Stimulated activated CD4-positive, alpha-beta T cell treated with anti-CD3 and anti-CD28 coated beads, Interleukin-12 subunit alpha, Interleukin-12 subunit beta, amount 100 ng/mL, for 24 hours (primary cell): ENCODE data around the gene PSME3.
"Not testable (repeated sequence)": the region's sequence is repeated elsewhere in the genome, so short reads cannot be mapped to it uniquely, and the experiment has no call there.

Experiments
- DNase-seq, 2 experiments: peaks; one replicate each; pipeline ENCODE4 v3.0.0-alpha.2; 2020; ENCODE audit warnings: low read depth in 2 of 2

PSME3 gene

DNA sequence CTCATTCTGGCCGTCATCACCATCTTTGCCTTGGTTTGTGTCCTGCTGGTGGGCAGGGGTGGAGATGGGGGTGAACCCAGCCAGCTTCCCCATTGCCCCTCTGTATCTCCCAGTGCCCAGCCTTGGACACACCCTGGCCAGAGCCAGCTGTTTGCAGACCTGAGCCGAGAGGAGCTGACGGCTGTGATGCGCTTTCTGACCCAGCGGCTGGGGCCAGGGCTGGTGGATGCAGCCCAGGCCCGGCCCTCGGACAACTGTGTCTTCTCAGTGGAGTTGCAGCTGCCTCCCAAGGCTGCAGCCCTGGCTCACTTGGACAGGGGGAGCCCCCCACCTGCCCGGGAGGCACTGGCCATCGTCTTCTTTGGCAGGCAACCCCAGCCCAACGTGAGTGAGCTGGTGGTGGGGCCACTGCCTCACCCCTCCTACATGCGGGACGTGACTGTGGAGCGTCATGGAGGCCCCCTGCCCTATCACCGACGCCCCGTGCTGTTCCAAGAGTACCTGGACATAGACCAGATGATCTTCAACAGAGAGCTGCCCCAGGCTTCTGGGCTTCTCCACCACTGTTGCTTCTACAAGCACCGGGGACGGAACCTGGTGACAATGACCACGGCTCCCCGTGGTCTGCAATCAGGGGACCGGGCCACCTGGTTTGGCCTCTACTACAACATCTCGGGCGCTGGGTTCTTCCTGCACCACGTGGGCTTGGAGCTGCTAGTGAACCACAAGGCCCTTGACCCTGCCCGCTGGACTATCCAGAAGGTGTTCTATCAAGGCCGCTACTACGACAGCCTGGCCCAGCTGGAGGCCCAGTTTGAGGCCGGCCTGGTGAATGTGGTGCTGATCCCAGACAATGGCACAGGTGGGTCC, 18.4 kb downstream of the PSME3 start:
- DNase-seq = not testable (repeated sequence)

DNA sequence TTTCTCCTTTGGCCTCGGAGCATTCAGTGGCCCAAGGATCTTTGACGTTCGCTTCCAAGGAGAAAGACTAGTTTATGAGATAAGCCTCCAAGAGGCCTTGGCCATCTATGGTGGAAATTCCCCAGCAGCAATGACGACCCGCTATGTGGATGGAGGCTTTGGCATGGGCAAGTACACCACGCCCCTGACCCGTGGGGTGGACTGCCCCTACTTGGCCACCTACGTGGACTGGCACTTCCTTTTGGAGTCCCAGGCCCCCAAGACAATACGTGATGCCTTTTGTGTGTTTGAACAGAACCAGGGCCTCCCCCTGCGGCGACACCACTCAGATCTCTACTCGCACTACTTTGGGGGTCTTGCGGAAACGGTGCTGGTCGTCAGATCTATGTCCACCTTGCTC, 19.2 kb downstream of the PSME3 start:
- no peak for DNase-seq

DNA sequence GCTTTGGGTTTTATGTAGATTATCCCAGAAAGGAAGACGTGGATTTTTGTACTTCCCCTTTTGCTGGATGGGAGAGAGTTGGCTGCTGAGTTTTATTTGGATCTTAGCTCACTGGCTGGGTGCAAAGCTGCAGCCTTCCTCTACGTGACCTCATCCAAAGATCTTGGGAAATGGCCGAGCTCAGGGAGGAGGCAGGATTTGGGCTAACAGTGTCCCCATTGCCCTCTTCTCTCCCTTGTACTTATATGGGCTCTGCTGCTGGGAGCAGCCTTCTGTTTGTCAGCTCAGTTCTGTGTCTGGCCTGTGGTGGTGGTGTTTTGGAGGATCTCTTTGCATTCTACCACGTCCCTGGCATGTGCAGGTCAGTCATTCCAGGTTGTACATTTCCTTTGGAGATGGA, 19.8 kb downstream of the PSME3 start:
- DNase-seq = no peak

DNA sequence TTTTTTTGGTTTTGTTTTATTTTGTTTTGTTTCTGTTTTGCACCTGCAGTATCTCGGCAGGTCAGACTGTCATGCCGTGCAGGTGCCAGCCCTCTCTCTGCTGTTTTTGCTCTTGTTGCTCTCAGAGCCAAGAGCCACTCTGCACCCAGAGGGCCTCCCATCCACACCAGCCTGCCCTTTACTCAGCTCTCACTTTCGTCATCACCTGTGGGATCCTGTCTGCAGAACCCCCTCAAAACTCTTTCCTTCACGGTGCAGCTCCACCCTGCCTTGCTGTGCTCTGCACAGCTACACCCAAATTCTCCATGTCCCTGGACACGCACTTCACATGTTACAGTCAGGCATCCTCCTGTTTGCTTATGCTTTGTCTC, 20.4 kb downstream of the PSME3 start:
- DNase-seq = no peak

DNA sequence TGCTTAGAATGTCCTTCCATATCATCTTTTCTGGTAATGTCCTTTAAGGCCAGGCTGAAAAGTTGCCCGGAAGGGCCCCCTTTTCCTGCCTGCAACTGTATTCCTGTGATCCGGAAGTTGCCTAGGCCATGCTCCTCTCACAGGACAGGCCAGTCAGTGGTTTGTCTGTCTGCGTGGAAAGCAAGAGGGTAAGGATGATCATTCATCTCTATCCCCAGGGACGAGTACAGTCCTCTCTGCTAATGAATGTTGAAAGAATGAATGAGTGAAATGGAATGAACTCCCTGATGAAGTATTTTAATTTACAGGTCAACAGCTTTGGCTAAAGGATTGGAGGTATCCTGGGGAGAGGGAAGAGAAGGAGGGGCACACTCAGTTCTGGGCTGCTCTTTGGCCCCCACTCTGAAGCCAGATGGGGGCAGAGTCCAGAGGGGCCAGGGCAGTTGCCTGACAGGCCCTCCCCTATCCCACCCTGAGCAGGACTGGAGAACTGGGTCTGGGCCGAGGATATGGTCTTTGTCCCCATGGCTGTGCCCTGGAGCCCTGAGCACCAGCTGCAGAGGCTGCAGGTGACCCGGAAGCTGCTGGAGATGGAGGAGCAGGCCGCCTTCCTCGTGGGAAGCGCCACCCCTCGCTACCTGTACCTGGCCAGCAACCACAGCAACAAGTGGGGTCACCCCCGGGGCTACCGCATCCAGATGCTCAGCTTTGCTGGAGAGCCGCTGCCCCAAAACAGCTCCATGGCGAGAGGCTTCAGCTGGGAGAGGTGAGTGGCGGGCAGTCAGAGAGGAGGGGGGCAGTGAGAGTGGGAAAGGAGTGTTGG, 21.0 kb downstream of the PSME3 start:
- no peak for DNase-seq

DNA sequence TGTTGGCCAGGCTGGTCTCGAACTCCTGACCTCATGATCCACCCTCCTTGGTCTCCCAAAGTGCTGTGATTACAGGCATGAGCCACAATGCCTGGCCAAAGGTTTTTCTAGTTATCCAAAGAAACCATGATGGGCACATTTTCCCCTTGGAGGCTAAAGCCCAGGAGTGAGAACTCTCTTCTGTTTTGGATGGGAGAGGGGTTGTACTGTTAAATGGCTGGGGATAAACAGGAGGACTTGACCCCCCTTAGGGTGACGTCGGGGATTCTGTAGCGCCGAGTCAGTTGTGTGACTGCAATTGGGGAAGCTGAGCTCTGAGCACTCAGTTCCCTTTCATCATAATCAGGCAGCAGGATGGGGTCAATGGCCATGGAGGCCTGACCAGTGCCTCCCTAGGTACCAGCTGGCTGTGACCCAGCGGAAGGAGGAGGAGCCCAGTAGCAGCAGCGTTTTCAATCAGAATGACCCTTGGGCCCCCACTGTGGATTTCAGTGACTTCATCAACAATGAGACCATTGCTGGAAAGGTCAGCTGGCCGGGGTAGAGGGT, 21.9 kb downstream of the PSME3 start:
- DNase-seq = no peak

DNA sequence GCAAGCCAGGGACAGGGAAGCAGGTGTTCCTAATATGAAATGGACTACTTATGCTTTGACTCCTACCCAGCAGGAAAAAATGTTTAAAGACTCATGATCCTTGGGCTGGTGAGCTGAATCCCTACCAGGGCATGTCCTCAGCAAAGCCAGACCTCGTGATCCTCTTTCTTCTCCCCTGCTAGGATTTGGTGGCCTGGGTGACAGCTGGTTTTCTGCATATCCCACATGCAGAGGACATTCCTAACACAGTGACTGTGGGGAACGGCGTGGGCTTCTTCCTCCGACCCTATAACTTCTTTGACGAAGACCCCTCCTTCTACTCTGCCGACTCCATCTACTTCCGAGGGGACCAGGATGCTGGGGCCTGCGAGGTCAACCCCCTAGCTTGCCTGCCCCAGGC, 22.9 kb downstream of the PSME3 start:
- DNase-seq = not testable (repeated sequence)

DNA sequence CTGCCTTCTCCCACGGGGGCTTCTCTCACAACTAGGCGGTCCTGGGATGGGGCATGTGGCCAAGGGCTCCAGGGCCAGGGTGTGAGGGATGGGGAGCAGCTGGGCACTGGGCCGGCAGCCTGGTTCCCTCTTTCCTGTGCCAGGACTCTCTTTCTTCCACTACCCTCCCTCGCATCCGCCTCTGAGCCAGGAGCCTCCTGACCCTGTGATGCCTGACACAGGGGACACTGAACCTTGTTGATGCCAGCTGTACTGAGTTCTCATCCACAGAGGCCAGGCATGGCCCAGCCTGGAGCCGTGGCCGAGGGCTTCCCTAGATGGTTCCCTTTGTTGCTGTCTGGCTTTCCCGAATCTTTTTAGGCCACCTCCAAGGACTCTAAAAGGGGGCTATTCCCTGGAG, 23.3 kb downstream of the PSME3 start:
- DNase-seq = not testable (repeated sequence)

DNA sequence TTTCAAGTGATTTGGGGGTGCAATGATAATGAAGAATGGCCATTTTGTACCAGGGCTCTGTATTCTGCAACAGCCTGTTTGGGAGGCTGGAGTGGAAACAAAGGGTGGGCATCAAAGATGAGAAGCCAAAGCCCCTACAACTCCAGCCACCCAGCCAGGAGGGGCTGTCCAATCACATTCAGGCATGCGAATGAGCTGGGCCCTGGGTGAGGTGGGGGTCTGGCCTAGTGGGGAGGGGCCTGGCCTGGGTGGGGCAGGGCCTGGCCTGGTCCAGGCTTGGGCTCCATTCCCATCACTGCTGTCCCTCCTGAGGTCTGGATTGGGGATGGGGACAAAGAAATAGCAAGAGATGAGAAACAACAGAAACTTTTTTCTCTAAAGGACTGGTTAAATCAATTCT, 24.2 kb downstream of the PSME3 start:
- DNase-seq = no peak

DNA sequence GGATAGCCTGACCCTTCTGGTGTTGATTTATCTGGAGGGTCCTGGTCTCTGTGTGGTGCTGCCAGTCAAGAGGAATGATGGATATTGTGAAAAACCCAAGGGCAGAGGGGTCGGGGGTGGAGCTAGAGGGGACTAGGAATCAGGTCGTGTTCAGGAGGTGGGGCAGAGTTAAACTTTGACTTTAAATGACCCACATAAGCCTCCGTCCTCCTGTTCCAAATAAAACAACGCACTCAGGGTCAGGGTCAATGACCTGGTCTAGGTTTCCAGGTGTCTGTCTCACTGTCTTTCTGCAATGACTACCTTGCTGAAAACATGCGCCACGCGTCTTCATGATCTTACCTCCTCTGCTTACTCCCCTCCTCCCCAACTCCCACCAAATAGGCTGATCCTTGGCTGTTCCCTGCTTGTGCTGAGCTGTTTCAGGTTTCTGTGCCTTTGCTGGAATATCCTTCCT, 32.5 kb downstream of the PSME3 start:
- DNase-seq = no peak

DNA sequence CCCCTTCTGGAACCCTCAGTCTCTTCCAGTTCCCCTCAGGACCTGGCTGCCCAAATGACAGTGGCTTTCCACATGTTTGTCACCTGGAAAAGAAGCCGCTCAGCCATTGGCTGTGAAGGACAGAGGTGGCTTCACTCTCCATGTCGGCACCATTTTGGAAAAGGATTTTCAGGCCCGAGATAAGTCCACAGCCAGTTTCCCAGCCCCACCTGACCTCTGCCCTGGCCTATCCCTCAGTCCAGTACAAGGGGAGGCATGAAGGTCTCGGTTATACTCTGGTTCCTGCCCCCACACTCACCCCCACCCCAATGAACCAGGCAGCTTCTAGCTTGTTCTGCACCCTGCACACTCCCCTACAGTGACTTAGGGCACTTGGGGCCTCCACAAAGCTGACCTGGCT, 33.0 kb downstream of the PSME3 start:
- no peak for DNase-seq

DNA sequence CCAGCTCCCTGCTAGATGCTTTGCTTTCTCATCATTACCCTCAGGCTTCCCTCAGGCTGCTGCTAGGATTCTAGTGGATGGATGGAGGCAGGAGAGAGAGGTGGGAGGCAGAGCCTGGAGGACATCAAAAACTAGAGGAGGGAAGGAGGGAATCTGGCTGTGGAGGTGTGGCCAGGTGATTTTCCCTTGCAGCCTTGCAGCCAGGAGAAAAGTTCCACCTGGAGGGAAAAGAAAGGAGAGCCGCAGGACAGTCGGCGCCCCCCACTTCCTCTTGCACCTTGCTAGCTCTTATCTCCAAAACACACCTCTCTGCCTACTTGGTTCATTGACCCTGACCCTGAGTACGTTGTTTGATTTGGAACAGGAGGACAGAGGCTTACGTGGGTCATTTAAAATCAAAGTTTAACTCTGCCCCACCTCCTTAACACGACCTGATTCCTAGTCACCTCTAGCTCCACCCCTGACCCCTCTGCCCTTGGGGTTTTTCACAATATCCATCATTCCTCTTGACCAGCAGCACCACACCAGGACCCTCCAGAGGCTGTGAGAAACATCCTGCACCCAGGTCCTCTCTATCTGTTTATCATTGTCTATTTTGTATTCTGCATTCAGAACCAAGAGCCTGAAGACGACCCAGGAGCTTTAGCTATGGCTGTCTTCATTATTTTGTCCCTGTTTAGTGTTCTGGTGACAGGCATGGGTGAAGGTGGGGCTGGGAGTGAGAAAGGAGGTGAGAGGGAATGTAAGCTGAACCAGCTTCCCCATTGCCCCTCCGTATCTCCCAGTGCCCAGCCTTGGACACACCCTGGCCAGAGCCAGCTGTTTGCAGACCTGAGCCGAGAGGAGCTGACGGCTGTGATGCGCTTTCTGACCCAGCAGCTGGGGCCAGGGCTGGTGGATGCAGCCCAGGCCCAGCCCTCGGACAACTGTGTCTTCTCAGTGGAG, 33.7 kb downstream of the PSME3 start:
- DNase-seq = no peak

DNA sequence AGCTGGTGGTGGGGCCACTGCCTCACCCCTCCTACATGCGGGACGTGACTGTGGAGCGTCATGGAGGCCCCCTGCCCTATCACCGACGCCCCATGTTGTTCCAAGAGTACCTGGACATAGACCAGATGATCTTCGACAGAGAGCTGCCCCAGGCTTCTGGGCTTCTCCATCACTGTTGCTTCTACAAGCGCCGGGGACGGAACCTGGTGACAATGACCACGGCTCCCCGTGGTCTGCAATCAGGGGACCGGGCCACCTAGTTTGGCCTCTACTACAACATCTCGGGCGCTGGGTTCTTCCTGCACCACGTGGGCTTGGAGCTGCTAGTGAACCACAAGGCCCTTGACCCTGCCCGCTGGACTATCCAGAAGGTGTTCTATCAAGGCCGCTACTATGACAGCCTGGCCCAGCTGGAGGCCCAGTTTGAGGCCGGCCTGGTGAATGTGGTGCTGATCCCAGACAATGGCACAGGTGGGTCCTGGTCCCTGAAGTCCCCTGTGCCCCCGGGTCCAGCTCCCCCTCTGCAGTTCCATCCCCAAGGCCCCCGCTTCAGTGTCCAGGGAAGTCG, 34.6 kb downstream of the PSME3 start:
- not testable (repeated sequence) for DNase-seq

DNA sequence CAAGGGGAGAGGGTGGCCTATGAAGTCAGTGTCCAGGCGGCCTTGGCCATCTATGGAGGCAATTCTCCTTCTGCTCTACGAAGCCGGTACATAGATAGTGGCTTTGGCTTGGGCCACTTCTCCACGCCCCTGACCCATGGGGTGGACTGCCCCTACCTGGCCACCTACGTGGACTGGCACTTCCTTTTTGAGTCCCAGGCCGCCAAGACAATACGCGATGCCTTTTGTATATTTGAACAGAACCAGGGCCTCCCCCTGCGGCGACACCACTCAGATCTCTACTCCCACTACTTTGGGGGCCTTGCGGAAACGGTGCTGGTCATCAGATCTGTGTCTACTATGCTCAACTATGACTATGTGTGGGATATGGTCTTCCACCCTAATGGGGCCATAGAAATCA, 35.1 kb downstream of the PSME3 start:
- DNase-seq = no peak

DNA sequence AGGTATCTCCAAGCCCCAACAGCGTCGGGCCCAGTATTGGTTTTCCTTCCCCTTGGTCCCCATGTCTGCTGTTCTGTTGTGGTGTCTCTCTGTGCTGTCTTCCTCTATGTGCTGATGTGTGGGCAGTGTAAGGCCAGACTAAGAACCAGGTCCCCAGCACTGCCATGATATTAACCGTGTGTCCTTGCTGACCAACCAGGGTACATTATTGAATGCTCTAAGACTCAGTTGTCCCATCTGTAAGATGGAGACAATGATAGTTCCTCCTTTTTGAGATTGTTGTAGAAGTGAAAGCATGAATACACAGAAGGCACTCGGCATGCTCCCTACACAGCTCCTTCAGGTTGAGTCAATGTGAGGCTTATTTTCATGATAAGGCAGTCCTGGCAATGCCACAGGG, 38.5 kb downstream of the PSME3 start:
- DNase-seq = no peak

DNA sequence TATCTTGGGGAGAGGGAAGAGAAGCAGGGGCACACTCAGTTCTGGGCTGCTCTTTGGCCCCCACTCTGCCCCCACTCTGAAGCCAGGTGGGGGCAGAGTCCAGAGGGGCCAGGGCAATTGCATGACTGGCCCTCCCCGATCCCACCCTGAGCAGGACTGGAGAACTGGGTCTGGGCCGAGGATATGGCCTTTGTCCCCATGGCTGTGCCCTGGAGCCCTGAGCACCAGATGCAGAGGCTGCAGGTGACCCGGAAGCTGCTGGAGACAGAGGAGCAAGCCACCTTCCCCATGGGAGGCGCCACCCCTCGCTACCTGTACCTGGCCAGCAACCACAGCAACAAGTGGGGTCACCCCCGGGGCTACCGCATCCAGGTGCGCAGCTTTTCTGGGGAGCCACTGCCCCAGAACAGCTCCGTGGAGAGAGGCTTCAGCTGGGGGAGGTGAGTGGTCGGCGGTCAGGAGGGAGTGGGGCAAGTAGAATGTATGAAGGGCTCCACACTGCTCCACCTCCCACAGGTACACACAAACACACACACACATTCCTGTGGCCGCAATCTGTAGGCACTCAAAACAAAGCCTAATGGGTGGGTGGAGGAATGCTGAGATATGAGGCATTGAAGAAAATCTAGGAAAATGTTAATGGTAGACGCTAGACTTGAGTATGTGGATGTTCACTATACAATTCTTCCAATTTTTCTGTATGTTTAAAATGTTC, 39.2 kb downstream of the PSME3 start:
- DNase-seq = no peak

DNA sequence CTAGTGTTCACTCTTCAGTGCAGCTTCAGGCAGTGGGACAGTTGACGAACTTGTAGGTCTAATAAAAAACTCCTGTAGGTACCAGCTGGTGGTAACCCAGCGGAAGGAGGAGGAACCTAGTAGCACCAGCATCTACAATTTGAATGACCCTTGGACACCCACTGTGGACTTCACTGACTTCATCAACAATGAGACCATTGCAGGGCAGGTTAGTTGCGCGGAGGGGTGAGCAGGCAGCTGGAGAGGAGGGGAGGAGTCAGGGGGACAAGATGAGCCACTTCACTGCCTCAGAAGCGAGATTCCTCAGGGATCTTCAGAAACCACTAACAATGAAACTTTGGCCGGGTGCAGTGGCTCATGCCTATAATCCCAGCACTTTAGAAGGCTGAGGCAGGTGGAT, 40.1 kb downstream of the PSME3 start:
- DNase-seq = no peak

DNA sequence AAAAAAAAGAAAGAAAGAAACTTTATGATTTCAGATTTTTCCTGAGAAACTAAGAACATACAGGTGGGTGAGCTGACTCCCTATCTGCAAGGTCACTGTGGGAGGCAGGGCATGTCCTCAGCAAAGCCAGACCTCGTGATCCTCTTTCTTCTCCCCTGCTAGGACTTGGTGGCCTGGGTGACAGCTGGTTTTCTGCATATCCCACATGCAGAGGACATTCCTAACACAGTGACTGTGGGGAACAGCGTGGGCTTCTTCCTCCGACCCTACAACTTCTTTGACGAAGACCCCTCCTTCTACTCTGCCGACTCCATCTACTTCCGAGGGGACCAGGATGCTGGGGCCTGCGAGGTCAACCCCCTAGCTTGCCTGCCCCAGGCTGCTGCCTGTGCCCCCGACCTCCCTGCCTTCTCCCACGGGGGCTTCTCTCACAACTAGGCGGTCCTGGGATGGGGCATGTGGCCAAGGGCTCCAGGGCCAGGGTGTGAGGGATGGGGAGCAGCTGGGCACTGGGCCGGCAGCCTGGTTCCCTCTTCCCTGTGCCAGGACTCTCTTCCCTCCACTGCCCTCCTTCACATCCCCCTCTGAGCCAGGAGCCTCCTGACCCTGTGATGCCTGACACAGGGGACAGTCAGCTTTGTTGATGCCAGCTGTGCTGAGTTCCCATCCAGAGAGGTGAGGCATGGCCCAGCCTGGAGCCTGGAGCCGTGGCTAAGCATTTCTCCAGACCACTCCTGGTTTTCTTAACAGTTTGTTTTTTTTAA, 40.9 kb downstream of the PSME3 start:
- not testable (repeated sequence) for DNase-seq

DNA sequence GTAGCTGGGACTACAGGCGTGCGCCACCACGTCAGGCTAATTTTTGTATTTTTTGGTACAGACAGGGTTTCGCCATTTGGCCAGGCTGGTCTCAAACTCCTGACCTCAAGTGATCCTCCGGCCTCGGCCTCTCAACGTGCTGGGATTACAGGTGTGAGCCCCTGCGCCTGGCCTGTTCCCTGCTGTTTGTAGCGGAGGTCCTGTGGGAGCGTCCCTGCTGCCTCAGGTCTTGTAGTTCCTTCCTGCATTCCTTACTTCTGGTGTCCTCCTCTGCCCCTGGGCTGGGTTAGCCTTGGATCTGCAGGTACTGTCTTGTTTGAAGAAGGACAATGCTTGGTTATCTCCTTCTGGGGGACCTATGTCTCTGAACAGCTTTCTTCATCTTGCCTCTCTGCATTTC, 43.8 kb downstream of the PSME3 start:
- DNase-seq = no peak
